ENCODE data around the gene MED8. TPM values are rescaled to one million over a fixed set of nuclear protein-coding genes. Genes with fewer than 3 reads are reported as not detected.

Gene MED8
- total and polyA plus RNA-seq, 2 of the 13 experiments (the other 11 are each of a cell fraction or from before 2014, with no cell fraction given), result 16.9 to 77.4 TPM

DNA sequence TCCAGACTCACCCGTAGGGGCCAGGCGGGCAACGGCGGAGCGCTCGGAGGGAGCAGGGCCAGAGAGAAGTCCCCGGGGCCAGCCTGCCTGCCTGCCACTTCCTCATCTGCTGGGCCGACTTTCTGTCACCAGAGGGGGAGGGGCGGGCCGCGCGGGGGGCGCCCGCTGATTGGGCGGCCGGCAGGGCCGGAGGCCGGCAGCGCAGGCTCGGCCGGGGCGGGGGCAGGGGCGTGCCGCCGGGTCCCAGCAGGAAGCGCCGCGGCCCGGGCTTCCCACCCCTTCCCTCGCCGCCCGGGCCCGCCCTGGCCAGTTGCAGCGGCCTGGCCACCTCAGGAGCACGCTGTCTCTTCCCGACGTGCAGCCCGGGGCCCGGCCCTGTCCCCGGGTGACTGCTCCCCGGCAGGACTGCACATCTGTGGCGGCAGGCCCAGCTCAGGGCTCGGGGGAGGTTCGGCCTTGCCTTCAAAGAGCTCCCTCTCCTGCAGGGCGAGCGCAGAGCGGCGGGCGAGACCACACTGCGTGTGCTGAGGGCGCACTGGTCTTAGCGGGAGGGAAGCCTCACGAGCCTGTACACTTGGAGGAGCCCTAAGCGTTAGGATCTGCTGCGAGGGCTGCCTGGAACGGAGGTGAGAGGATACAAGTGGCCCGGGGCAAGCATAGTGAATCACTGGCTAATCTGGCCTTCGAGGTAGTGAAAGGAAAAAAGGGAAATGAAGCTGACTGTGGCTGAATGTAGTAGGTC lies 21.5 kb downstream of the MED8 start, which contains the start of gene ELOVL1 (continued):
- TF ChIP-seq, protein P1, sequence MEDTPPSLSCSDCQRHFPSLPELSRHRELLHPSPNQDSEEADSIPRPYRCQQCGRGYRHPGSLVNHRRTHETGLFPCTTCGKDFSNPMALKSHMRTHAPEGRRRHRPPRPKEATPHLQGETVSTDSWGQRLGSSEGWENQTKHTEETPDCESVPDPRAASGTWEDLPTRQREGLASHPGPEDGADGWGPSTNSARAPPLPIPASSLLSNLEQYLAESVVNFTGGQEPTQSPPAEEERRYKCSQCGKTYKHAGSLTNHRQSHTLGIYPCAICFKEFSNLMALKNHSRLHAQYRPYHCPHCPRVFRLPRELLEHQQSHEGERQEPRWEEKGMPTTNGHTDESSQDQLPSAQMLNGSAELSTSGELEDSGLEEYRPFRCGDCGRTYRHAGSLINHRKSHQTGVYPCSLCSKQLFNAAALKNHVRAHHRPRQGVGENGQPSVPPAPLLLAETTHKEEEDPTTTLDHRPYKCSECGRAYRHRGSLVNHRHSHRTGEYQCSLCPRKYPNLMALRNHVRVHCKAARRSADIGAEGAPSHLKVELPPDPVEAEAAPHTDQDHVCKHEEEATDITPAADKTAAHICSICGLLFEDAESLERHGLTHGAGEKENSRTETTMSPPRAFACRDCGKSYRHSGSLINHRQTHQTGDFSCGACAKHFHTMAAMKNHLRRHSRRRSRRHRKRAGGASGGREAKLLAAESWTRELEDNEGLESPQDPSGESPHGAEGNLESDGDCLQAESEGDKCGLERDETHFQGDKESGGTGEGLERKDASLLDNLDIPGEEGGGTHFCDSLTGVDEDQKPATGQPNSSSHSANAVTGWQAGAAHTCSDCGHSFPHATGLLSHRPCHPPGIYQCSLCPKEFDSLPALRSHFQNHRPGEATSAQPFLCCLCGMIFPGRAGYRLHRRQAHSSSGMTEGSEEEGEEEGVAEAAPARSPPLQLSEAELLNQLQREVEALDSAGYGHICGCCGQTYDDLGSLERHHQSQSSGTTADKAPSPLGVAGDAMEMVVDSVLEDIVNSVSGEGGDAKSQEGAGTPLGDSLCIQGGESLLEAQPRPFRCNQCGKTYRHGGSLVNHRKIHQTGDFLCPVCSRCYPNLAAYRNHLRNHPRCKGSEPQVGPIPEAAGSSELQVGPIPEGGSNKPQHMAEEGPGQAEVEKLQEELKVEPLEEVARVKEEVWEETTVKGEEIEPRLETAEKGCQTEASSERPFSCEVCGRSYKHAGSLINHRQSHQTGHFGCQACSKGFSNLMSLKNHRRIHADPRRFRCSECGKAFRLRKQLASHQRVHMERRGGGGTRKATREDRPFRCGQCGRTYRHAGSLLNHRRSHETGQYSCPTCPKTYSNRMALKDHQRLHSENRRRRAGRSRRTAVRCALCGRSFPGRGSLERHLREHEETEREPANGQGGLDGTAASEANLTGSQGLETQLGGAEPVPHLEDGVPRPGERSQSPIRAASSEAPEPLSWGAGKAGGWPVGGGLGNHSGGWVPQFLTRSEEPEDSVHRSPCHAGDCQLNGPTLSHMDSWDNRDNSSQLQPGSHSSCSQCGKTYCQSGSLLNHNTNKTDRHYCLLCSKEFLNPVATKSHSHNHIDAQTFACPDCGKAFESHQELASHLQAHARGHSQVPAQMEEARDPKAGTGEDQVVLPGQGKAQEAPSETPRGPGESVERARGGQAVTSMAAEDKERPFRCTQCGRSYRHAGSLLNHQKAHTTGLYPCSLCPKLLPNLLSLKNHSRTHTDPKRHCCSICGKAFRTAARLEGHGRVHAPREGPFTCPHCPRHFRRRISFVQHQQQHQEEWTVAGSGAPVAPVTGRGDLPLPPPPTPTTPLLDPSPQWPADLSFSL (CRISPR knock-in tag; IDR thresholded peaks at IDR 0.05), result no peak
- TF ChIP-seq ZNF564 (CRISPR knock-in tag; IDR thresholded peaks at IDR 0.05), result peak; percentile 54; the same call in 1 of the 2 replicates

DNA sequence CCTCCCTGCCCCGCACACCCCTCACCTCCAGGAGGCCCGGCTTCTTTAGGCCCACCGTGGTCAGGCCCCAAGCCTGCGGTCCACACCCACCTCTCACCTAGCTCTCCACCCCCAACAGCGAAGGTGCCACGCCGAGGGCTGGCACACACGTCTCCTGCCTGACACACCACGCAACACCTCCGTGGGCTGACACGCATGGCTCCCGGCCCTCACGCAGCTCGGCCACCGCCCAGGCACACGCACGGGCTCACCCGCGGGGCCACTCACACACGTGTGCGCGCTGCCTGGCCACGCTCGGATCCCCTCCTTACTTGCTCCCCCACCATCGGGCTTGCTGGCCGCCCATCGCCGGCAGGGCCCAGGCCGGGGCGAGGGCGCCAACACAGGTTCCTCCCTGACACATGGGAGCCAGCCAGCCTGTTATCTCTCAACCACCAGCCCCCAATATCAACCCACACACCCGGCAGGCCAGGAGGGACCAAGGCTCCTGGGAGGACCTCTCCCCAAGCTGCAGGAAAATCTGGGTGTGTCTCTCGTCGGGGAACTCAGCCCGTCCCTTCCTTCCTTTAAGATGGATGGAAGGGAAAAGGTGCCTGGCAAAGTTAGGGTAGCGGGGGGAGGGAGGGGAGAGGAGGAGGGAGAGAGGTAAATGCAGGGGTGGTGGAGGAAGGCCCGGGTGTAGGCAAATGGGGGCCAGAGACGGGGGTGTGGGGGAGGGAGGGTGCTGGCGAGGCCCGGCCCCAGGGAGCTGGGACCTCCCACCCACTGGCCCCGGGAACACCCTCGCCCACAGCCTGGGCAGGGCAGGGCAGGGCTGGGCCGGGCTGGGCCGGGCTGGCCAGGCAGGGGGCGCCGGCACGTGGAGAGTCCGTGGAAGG lies 22.3 kb downstream of the MED8 start:
- peak; percentile 63 for ATAC-seq
- TSS peak; percentile 58 for BruUV-seq (replicated peaks)
- H3K4me3 ChIP-seq (replicated peaks in 1 of 3; ENCODE audit: insufficient read depth in 1 of 3, low read depth in 2 of 3, low read length in 3 of 3), result peak overlapping the region; percentile 74 to 88 (median 79)
- intact Hi-C loops (cut with micrococcal nuclease; ENCODE audit: unreplicated experiment) (no loop called here), in situ Hi-C loops (cut with HindIII; ENCODE audit: extremely low pct_ligation_motif_present, low pct_unique_long_range_greater_than_20kb) (no loop called here)
- H3K4me1 ChIP-seq (ENCODE audit: insufficient read depth, low read length), result peaks cover 60% of the 10 kb centered on the region
- no peaks in the 10 kb centered on the region for H3K9me3 ChIP-seq (ENCODE audit: low read length)
- no peaks in the 10 kb centered on the region for H4K20me1 ChIP-seq (ENCODE audit: insufficient read depth, low read length)
- no peaks in the 10 kb centered on the region for H3K27me3 ChIP-seq (ENCODE audit: control insufficient read depth in 1 of 2, insufficient read depth in 2 of 2, low read length in 2 of 2)
- peak overlapping the region; percentile 92 for H3K4me2 ChIP-seq (ENCODE audit: low read depth, low read length)
- no peak overlapping the region for H2AFZ ChIP-seq (ENCODE audit: low read length)
- CTCF ChIA-PET (ENCODE audit: low intra/inter-chr PET ratio, low total read pairs), result no interaction called here
- H3K27ac ChIP-seq (ENCODE audit: extremely low read length, insufficient read depth, low read length), result peak overlapping the region; percentile 82
- 0% methylated on average over 13 of the region's 48 CpGs for WGBS (ENCODE audit: low lambda C conversion rate)
- H3K79me2 ChIP-seq (ENCODE audit: insufficient read depth, low read length), result peaks cover 13% of the 10 kb centered on the region
- no peak for DNase-seq (ENCODE audit: low spot score)
- FAIRE-seq, result no peak
- peak overlapping the region; percentile 76 for H3K9ac ChIP-seq (ENCODE audit: insufficient read depth, low read depth, low read length)
- H3K36me3 ChIP-seq (replicated peaks in 1 of 2; ENCODE audit: control insufficient read depth in 1 of 2, insufficient read depth in 2 of 2, low read length in 2 of 2), result peaks cover 6 to 8% of the 10 kb centered on the region in 2 experiments; a peak in 4 of 5 replicates
- POLR2A ChIA-PET, result interaction anchor here (1.2 to 3.8 kb wide), 5 partner anchors 9 to 23 kb away, joined by 3 to 32 read pairs (median 21); partner anchors contain the start of genes CDC20, MED8 and SZT2
- no peak for TF ChIP-seq POLR2AphosphoS2 (IDR thresholded peaks at IDR 0.05; ENCODE audit: low read depth, low read length)
- TF ChIP-seq, protein P2, sequence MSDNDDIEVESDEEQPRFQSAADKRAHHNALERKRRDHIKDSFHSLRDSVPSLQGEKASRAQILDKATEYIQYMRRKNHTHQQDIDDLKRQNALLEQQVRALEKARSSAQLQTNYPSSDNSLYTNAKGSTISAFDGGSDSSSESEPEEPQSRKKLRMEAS (IDR thresholded peaks at IDR 0.05), result peak; percentile 59; the same call in 1 of the 2 replicates
- TF ChIP-seq HNRNPLL (IDR thresholded peaks at IDR 0.05; ENCODE audit: low read depth, low read length, poor library complexity, severe bottlenecking), result peak; percentile 29
- TF ChIP-seq SP4 (CRISPR knock-in tag; IDR thresholded peaks at IDR 0.05), result no peak
- TF ChIP-seq YEATS2 (CRISPR knock-in tag; IDR thresholded peaks at IDR 0.05; ENCODE audit: borderline replicate concordance), result no peak
- peak; percentile 29; the same call in 1 of the 2 replicates for TF ChIP-seq PITX1 (CRISPR knock-in tag; IDR thresholded peaks at IDR 0.05)
- TF ChIP-seq, protein P3, sequence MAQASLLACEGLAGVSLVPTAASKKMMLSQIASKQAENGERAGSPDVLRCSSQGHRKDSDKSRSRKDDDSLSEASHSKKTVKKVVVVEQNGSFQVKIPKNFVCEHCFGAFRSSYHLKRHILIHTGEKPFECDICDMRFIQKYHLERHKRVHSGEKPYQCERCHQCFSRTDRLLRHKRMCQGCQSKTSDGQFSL (CRISPR knock-in tag; IDR thresholded peaks at IDR 0.05), result peak; percentile 58; the same call in 1 of the 2 replicates
- no peak for TF ChIP-seq NFIB (CRISPR knock-in tag; IDR thresholded peaks at IDR 0.05; ENCODE audit: borderline replicate concordance)

All from HepG2 (cell line).